CD4-positive, alpha-beta T cell treated with Interleukin-12 subunit alpha and Interleukin-12 subunit beta, for 1 hour (primary cell): ENCODE results near the gene C1orf216.
"Not testable (repeated sequence)": the region's sequence is repeated elsewhere in the genome, so short reads cannot be mapped to it uniquely, and the experiment has no call there.

Source experiments
- DNase-seq: peaks from one replicate; pipeline ENCODE4 v3.0.0-alpha.2; 2020

C1orf216 gene

GRCh38 chr1:35718492-35719336, at the start of gene C1orf216:
TSS of gene C1orf216 (minus strand) at chr1:35718884. CDS start at chr1:35716321, 2,563 bp downstream.
- DNase-seq, result peak; percentile 75

- DNase-seq, result no peak
Measured at GRCh38 chr1:35764283-35764682, 45.6 kb upstream of the C1orf216 start.

- no peak for DNase-seq
Measured at GRCh38 chr1:35763201-35763600, 44.5 kb upstream of the C1orf216 start.

GRCh38 chr1:35762141-35762540, 43.5 kb upstream of the C1orf216 start:
- no peak for DNase-seq

GRCh38 chr1:35756064-35756463, 37.4 kb upstream of the C1orf216 start:
- no peak for DNase-seq

- DNase-seq, result no peak
Measured at GRCh38 chr1:35753626-35754260, 35.1 kb upstream of the C1orf216 start.

- DNase-seq, result no peak
Measured at GRCh38 chr1:35748326-35748725, 29.6 kb upstream of the C1orf216 start.

- DNase-seq, result no peak
Measured at GRCh38 chr1:35745124-35745730, 26.5 kb upstream of the C1orf216 start.

- no peak for DNase-seq
Measured at GRCh38 chr1:35737120-35737519, 18.4 kb upstream of the C1orf216 start.

GRCh38 chr1:35727434-35728040, 8.9 kb upstream of the C1orf216 start:
- DNase-seq, result no peak

- DNase-seq, result peak; percentile 63
Measured at GRCh38 chr1:35726450-35727433, 8.1 kb upstream of the C1orf216 start.

- DNase-seq, result no peak
Measured at GRCh38 chr1:35725596-35725995, 6.9 kb upstream of the C1orf216 start.

GRCh38 chr1:35717911-35718476, 690 bp downstream of the C1orf216 start:
- DNase-seq, result no peak

- DNase-seq, result peak; percentile 83
Measured at GRCh38 chr1:35715568-35716002, 3.1 kb downstream of the C1orf216 start.

GRCh38 chr1:35714921-35715567, 3.6 kb downstream of the C1orf216 start:
- no peak for DNase-seq

GRCh38 chr1:35711098-35711497, 7.6 kb downstream of the C1orf216 start:
- DNase-seq, result not testable (repeated sequence)

GRCh38 chr1:35708952-35709351, 9.7 kb downstream of the C1orf216 start:
- DNase-seq, result no peak

GRCh38 chr1:35708441-35708921, 10.2 kb downstream of the C1orf216 start:
- no peak for DNase-seq

GRCh38 chr1:35707601-35708440, 10.9 kb downstream of the C1orf216 start:
- peak; percentile 31 for DNase-seq
